Measurements from ENCODE around the gene CAMK1. TPM values are rescaled to one million over a fixed set of nuclear protein-coding genes. Genes with fewer than 3 reads are reported as not detected.
"Not testable (repeated sequence)": the region's sequence is repeated elsewhere in the genome, so short reads cannot be mapped to it uniquely, and the experiment has no call there.

CAMK1 gene
- total RNA-seq, 4 donors from 2014 or later: 2.9 to 19.6 (median 7.6) TPM

GRCh38 chr3:9777694-9778021, 7.9 kb upstream of the CAMK1 start:
- no peak for DNase-seq
- intact Hi-C loops (cut with DNase I): no loop called here
- Histone ChIP-seq H3K36me3 (peaks cover 0 to 37% (median 5%) of the 10 kb centered on the region in 3 donors), H3K27me3 (no peaks in the 10 kb centered on the region), H3K27ac (no peak overlapping the region), H3K9me3 (no peaks in the 10 kb centered on the region), H3K4me3 (no peak overlapping the region), H3K4me1 (peaks cover 0 to 32% (median 4%) of the 10 kb centered on the region in 3 donors)
- WGBS, 2 donors: 83 to 100% methylated on average over 1 of the region's 1 CpG
- TF ChIP-seq CTCF (IDR thresholded peaks at IDR 0.05) (no peak), POLR2A (IDR thresholded peaks at IDR 0.05) (no peak)

GRCh38 chr3:9776896-9777693, 7.3 kb upstream of the CAMK1 start:
- no peak overlapping the region for H3K4me3 ChIP-seq
- TF ChIP-seq POLR2A (IDR thresholded peaks at IDR 0.05) (no peak), CTCF (IDR thresholded peaks at IDR 0.05) (no peak)
- no peaks in the 10 kb centered on the region for H3K9me3 ChIP-seq
- no peak for DNase-seq
- 69 to 90% methylated on average over 5 of the region's 5 CpGs for WGBS, 2 donors
- no peak overlapping the region for H3K27ac ChIP-seq
- H3K27me3 ChIP-seq: no peaks in the 10 kb centered on the region
- intact Hi-C loops (cut with DNase I): no loop called here
- H3K36me3 ChIP-seq: peaks cover 0 to 32% (median 5%) of the 10 kb centered on the region in 3 donors
- H3K4me1 ChIP-seq: peaks cover 0 to 26% (median 4%) of the 10 kb centered on the region in 3 donors

- 79 to 88% methylated on average over 2 of the region's 2 CpGs for WGBS, 2 donors
- H3K4me3 ChIP-seq; DNase-seq; H3K36me3 ChIP-seq; intact Hi-C loops (cut with DNase I); H3K27me3 ChIP-seq; H3K9me3 ChIP-seq: not testable (repeated sequence)
- Histone ChIP-seq H3K4me1 (peaks cover 19 to 45% (median 32%) of the 10 kb centered on the region in 3 donors), H3K27ac (peak overlapping the region in 2 of 4 donors; percentile 88 to 90)
Measured at GRCh38 chr3:9771007-9771406, 1.3 kb upstream of the CAMK1 start.

- H3K27ac ChIP-seq: peak overlapping the region; percentile 72 to 90 (median 89)
- H3K36me3 ChIP-seq: peaks cover 0 to 9% (median 4%) of the 10 kb centered on the region in 3 donors
- no peaks in the 10 kb centered on the region for H3K9me3 ChIP-seq
- peak overlapping the region; percentile 41 to 78 (median 64) for H3K4me3 ChIP-seq
- TF ChIP-seq CTCF (IDR thresholded peaks at IDR 0.05) (no peak), POLR2A (IDR thresholded peaks at IDR 0.05) (no peak)
- no peaks in the 10 kb centered on the region for H3K27me3 ChIP-seq
- no peak for DNase-seq
- peaks cover 19 to 45% (median 32%) of the 10 kb centered on the region in 3 donors for H3K4me1 ChIP-seq
- intact Hi-C loops (cut with DNase I): no loop called here
- 9 to 18% methylated on average over 11 to 13 of the region's 15 CpGs for WGBS, 2 donors
Measured at GRCh38 chr3:9770276-9770812, 597 bp upstream of the CAMK1 start.

GRCh38 chr3:9769012-9769411, 735 bp downstream of the CAMK1 start:
- TF ChIP-seq CTCF (IDR thresholded peaks at IDR 0.05) (no peak), POLR2A (IDR thresholded peaks at IDR 0.05) (no peak)
- WGBS, 2 donors: 58 to 65% methylated on average over 5 of the region's 5 CpGs

More at GRCh38 chr3:9769012-9769411, 735 bp downstream of the CAMK1 start:
- intact Hi-C loops (cut with DNase I): no loop called here
- DNase-seq: no peak
- peak overlapping the region; percentile 72 to 90 (median 89) for H3K27ac ChIP-seq
- H3K4me1 ChIP-seq: peaks cover 19 to 45% (median 32%) of the 10 kb centered on the region in 3 donors
- H3K36me3 ChIP-seq: peaks cover 0 to 12% (median 4%) of the 10 kb centered on the region in 3 donors
- peak overlapping the region; percentile 41 to 78 (median 64) for H3K4me3 ChIP-seq
- no peaks in the 10 kb centered on the region for H3K27me3 ChIP-seq
- no peaks in the 10 kb centered on the region for H3K9me3 ChIP-seq

Measured in esophagus squamous epithelium (tissue), 5 donors.